PC-9 (cell line): Measurements from ENCODE around the gene DMRTA1. TPM values are rescaled to one million over a fixed set of nuclear protein-coding genes. Genes with fewer than 3 reads are reported as not detected.
"Not testable (repeated sequence)": the region's sequence is repeated elsewhere in the genome, so short reads cannot be mapped to it uniquely, and the experiment has no call there.

ENCODE experiments used
- BruUV-seq: library from RNA; stranded (reverse); fragments of 400-500 nt; replicated peaks from 2 replicates; lab custom pipeline; 2021; lab: Mats Ljungman, UMichigan
- CTCF ChIA-PET: fragments of 300-600 bp; sonication (Branson Sonifier 250); formaldehyde crosslinking; loops from one replicate; lab custom pipeline; 2022; ENCODE audit warnings: antibody characterized with exemption; lab: Charles Lee
- POLR2A ChIA-PET: fragments of 300-600 bp; sonication (Branson Sonifier 250); formaldehyde crosslinking; loops from one replicate; lab custom pipeline; 2022; ENCODE audit warnings: antibody characterized with exemption; ENCODE audit not compliant: unreplicated experiment; lab: Charles Lee
- DNase-seq, 2 experiments: peaks; one replicate each; pipeline versions ENCODE4 v3.0.0 to v3.0.0-alpha.2; 2015 to 2022; ENCODE audit warnings: mixed read lengths in 1 of 2
- H2AFZ ChIP-seq: fragments of 200-600 bp; sonication (generic); 2 replicates; pipeline ENCODE4 v1.8.1; 2017; ENCODE audit warnings: antibody characterized with exemption
- H3F3A ChIP-seq: fragments of 200-600 bp; sonication (generic); 2 replicates; pipeline ENCODE4 v1.8.1; 2017; ENCODE audit warnings: antibody characterized with exemption, mild to moderate bottlenecking, low read depth; ENCODE audit not compliant: insufficient read depth
- H3K27ac ChIP-seq: fragments of 200-600 bp; sonication (generic); 2 replicates; pipeline ENCODE4 v1.6.1; 2016; ENCODE audit warnings: mixed run types
- H3K27me3 ChIP-seq: fragments of 200-600 bp; sonication (generic); 2 replicates; pipeline ENCODE4 v1.6.1; 2016; ENCODE audit warnings: low read depth, mixed run types; ENCODE audit not compliant: insufficient read depth
- H3K36me3 ChIP-seq: fragments of 200-600 bp; sonication (generic); 2 replicates; pipeline ENCODE4 v1.6.1; 2016; ENCODE audit warnings: low read depth, mixed run types
- H3K4me1 ChIP-seq: fragments of 200-600 bp; sonication (generic); replicated peaks from 2 replicates; pipeline ENCODE4 v1.6.1; 2016; ENCODE audit warnings: mixed run types; ENCODE audit not compliant: insufficient read depth
- H3K4me2 ChIP-seq: fragments of 200-600 bp; sonication (generic); 2 replicates; pipeline ENCODE4 v1.6.1; 2017; ENCODE audit warnings: mixed run types
- H3K4me3 ChIP-seq: fragments of 200-600 bp; sonication (generic); 2 replicates; pipeline ENCODE4 v1.6.1; 2016; ENCODE audit warnings: mixed run types
- H3K79me2 ChIP-seq: fragments of 200-600 bp; sonication (generic); 2 replicates; pipeline ENCODE4 v1.6.1; 2017; ENCODE audit warnings: low read depth, mixed run types
- H3K9me2 ChIP-seq: fragments of 200-600 bp; sonication (generic); 2 replicates; pipeline ENCODE4 v1.8.1; 2017; ENCODE audit warnings: mild to moderate bottlenecking; ENCODE audit not compliant: insufficient read depth
- H3K9me3 ChIP-seq: fragments of 200-600 bp; sonication (generic); 2 replicates; pipeline ENCODE4 v1.8.1; 2016; ENCODE audit warnings: low read depth; ENCODE audit not compliant: insufficient read depth
- H4K20me1 ChIP-seq: fragments of 200-600 bp; sonication (generic); 2 replicates; pipeline ENCODE4 v1.8.1; 2017; ENCODE audit not compliant: insufficient read depth
- CTCF ChIP-seq: fragments of 200-600 bp; sonication (generic); conservative IDR thresholded peaks from 2 replicates; pipeline ENCODE4 v1.6.1; 2017; ENCODE audit warnings: mixed run types, antibody characterized with exemption, mild to moderate bottlenecking, moderate library complexity
- EZH2 ChIP-seq: fragments of 200-600 bp; sonication (generic); IDR thresholded peaks from 2 replicates; pipeline ENCODE4 v1.8.0; 2017; ENCODE audit warnings: antibody characterized with exemption, low read depth
- intact Hi-C: fragments of 100-400 bp; cut with micrococcal nuclease; formaldehyde crosslinking; loops from one replicate; pipeline ENCODE4 v1.10.0; 2022; ENCODE audit not compliant: unreplicated experiment
- total RNA-seq: library from RNA; stranded (reverse); gene quantifications from 2 replicates; pipeline ENCODE4 v1.2.3, GENCODE V29; 2021

DMRTA1 gene
- total RNA-seq, 1 experiment from 2014 or later = 1.1 TPM

- H4K20me1 ChIP-seq = no peaks in the 10 kb centered on the region
- no peak overlapping the region for H2AFZ ChIP-seq
- no peak overlapping the region for H3K27ac ChIP-seq
- no TSS peak for BruUV-seq
- no peaks in the 10 kb centered on the region for H3K36me3 ChIP-seq
- ChIA-PET POLR2A (no interaction called here), CTCF (interaction anchor here (0.6 kb wide), 2 partner anchors 163 to 351 kb away, joined by 4 to 5 read pairs; no protein-coding TSS in a partner anchor)
- intact Hi-C loops = no loop called here
- no peak overlapping the region for H3K4me2 ChIP-seq
- no peaks in the 10 kb centered on the region for H3F3A ChIP-seq
- no peaks in the 10 kb centered on the region for H3K79me2 ChIP-seq
- H3K27me3 ChIP-seq = no peaks in the 10 kb centered on the region
- no peak overlapping the region for H3K4me3 ChIP-seq
- peak in 1 of 2 experiments; percentile 10 for DNase-seq
- no peaks in the 10 kb centered on the region for H3K9me3 ChIP-seq
- TF ChIP-seq CTCF (peak; percentile 78), EZH2 (no peak)
- H3K4me1 ChIP-seq = no peaks in the 10 kb centered on the region
- no peaks in the 10 kb centered on the region for H3K9me2 ChIP-seq
Measured at GRCh38 chr9:22469928-22470544, 23.4 kb downstream of the DMRTA1 start.

- ChIA-PET POLR2A (no interaction called here), CTCF (no interaction called here)
- Histone ChIP-seq H3K9me2 (no peaks in the 10 kb centered on the region), H3K36me3 (no peaks in the 10 kb centered on the region), H3K4me2 (no peak overlapping the region), H3K79me2 (no peaks in the 10 kb centered on the region), H3K4me3 (no peak overlapping the region), H3K4me1 (no peaks in the 10 kb centered on the region), H4K20me1 (no peaks in the 10 kb centered on the region), H3F3A (no peaks in the 10 kb centered on the region), H3K27me3 (no peaks in the 10 kb centered on the region), H3K27ac (no peak overlapping the region), H2AFZ (no peak overlapping the region), H3K9me3 (no peaks in the 10 kb centered on the region)
- intact Hi-C loops = no loop called here
- BruUV-seq = no TSS peak
- DNase-seq = no peak
- TF ChIP-seq CTCF = no peak
Measured at GRCh38 chr9:22481566-22481965, 34.9 kb downstream of the DMRTA1 start.

GRCh38 chr9:22483528-22484070 is 37.0 kb downstream of the DMRTA1 start:
- H3K27ac ChIP-seq = no peak overlapping the region
- H3K9me3 ChIP-seq = no peaks in the 10 kb centered on the region
- BruUV-seq = no TSS peak
- H3K4me1 ChIP-seq = no peaks in the 10 kb centered on the region
- no peak for TF ChIP-seq EZH2
- intact Hi-C loops = no loop called here
- H4K20me1 ChIP-seq = no peaks in the 10 kb centered on the region
- H3K79me2 ChIP-seq = no peaks in the 10 kb centered on the region
- H3K4me3 ChIP-seq = no peak overlapping the region
- POLR2A ChIA-PET = no interaction called here
- no peaks in the 10 kb centered on the region for H3F3A ChIP-seq
- no peaks in the 10 kb centered on the region for H3K9me2 ChIP-seq
- no peaks in the 10 kb centered on the region for H3K27me3 ChIP-seq
- CTCF ChIA-PET = no interaction called here
- H3K4me2 ChIP-seq = no peak overlapping the region
- DNase-seq = no peak
- no peak overlapping the region for H2AFZ ChIP-seq
- H3K36me3 ChIP-seq = no peaks in the 10 kb centered on the region

GRCh38 chr9:22496197-22496596 is 49.6 kb downstream of the DMRTA1 start:
- H2AFZ ChIP-seq, BruUV-seq, CTCF ChIA-PET, H3K4me3 ChIP-seq, H3K36me3 ChIP-seq, H3K27ac ChIP-seq, H3K4me2 ChIP-seq, intact Hi-C loops, H3K4me1 ChIP-seq, POLR2A ChIA-PET, H4K20me1 ChIP-seq, H3K79me2 ChIP-seq, H3K27me3 ChIP-seq, DNase-seq, H3K9me2 ChIP-seq, H3K9me3 ChIP-seq, H3F3A ChIP-seq: not testable (repeated sequence)
